HG02642 (cell line): ENCODE data around the gene HAT1.
"Not testable (repeated sequence)": the region's sequence is repeated elsewhere in the genome, so short reads cannot be mapped to it uniquely, and the experiment has no call there.

ENCODE experiments used
- ATAC-seq: cut with Tn5 transposase; IDR thresholded peaks from one replicate; pipeline ENCODE4 v1.9.1; 2021; ENCODE audit warnings: mild to moderate bottlenecking; ENCODE audit not compliant: unreplicated experiment, poor library complexity

HAT1 gene

GRCh38 chr2:171922230-171923022 lies at the start of gene HAT1:
Gene HAT1, plus strand, starts transcription at chr2:171922461. Its CDS starts 40 bp downstream, at chr2:171922501.
- ATAC-seq, result peak; percentile 99

GRCh38 chr2:171874517-171874916 lies 47.7 kb upstream of the HAT1 start:
- no peak for ATAC-seq

DNA sequence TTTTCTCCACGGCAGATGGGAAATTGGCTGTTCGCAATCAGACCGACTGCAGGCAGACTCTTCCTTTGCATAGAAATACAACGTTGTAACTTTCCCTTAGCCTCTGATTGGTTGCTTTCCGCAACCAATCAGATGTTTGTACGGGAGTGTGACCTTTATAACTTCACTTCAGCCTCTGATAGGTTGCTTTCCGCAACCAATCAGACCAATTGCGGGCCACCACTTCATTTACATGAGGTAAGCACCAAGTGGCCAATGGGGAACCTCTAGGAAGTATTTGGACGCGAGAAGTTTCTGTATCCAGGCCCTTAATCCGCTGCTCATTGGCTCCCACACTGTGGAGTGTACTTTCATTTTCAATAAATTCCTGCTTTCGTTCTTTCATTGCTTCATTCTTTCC lies 47.3 kb upstream of the HAT1 start:
- no peak for ATAC-seq

- ATAC-seq, result no peak
These were observed 43.7 kb upstream of the HAT1 start for GRCh38 chr2:171878481-171878993.

- no peak for ATAC-seq
These were observed 42.4 kb upstream of the HAT1 start for GRCh38 chr2:171879865-171880264.

DNA sequence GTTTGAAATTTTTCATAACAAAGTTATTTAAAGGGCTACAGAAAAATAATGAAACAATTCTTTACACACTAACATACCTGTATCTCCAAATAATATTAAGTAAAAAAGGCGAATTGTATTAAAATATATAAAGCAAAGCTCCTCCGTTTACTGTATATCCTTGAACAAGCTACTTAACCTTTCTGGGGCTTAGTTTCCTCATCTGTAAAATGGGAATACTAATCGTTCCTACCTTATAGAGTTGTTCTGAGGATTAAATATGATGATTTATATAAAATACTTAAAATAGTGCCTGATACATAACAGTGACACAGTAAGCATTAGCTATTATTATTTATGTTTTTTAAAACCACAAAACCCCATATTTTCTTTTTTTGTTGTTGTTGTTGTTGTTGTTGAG lies 41.5 kb upstream of the HAT1 start:
- ATAC-seq, result no peak

DNA sequence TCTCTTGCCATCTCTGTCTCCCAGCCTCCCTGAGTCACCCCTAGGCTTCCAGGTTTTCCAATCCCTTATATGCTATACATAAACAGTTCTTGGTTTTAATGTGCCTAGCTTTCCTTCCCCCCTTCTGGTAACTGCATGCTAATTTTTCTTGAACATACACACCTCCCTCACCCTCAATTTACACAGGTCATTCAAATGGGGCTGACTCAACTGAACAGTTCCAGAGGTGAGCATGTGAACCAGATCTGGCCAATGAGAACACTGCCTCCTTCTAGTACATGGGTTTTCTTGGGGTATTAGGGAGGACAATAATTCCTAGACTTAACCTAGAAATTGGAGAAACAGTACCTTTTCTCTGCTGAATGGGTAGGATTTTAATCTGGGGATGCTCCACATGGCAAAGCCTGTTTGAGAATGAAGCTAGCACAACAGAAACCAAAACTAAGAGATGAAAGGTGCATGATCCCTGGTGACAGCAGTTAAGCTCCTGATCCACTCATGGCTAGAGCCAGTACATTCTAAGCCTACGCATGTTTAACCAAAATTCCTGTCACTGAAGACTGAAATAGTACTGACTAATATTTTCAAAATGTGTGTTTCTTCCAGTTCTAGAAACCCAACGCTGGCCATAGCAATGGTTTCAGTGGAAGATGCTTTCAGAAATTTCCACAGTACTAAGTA lies 40.0 kb upstream of the HAT1 start:
- peak; percentile 58 for ATAC-seq

- no peak for ATAC-seq
These were observed 38.9 kb upstream of the HAT1 start for GRCh38 chr2:171883275-171883893.

- no peak for ATAC-seq
These were observed 32.9 kb upstream of the HAT1 start for GRCh38 chr2:171889333-171889732.

DNA sequence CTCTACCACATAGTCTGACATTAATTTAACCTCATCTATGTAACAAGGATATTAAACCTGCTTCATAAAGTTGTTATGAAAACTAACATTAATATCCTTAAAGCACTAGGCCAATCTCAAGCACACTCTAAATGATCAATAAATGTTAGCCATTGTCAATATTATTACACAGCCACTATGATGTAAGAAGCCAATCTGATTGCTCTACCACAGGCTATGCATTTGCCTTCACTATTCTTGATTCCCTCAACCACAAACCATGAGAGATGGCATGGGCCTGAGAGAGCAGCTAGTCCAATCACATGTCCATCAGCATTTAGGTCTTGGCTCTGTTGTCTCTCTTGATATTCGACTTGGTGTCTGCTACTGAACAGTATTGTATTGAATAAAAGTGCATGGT lies 32.5 kb upstream of the HAT1 start:
- ATAC-seq, result no peak

DNA sequence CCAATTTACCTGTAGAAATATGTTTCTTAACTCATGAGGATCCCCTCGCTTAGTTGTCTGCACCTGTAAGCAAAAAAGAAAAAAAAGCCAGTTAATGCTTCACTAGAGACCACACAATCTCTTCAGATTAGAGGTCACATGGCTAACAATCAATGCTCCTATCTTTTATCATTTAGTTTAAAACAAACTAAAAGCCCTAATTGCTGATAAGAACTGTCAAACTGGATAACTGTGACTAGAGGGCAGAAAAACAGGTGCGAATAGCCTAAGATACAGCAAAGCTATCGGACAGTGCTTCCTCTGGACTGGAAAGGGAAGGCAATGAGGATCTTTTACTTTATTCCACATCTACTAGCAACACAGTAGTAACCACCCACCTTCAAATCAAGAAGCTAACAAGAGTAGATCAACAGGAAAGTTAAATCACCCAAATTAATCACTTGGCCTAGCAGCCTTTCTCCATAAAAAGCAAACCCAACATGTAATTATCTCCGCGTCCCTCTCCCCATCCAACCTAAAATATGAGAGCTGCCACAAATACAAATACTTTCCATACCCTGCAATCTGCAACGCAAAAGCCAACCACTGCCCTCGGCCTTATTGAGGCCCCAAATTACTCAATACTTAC lies 29.0 kb upstream of the HAT1 start:
- no peak for ATAC-seq

- peak; percentile 96 for ATAC-seq
These were observed 28.2 kb upstream of the HAT1 start, which contains the start of gene SLC25A12 for GRCh38 chr2:171893824-171894611. Gene SLC25A12, minus strand, starts transcription at chr2:171894244. Its CDS starts 30 bp downstream, at chr2:171894214.

DNA sequence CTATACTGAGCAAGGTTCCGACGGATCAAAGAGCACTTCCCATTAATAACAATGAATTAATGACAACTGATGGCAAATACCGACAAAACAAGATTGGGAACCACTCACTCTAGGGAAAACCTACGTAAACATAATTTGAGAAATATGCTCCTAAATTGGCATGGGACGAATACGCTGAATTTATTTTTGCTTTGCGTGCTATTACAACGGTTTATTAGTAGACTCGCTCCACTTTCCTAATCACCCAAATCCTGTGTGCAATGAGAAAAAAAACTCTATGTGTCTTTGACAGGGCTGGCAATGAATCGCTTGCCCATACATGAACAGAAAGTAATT lies 27.7 kb upstream of the HAT1 start:
- no peak for ATAC-seq

- ATAC-seq, result no peak
These were observed 26.5 kb upstream of the HAT1 start for GRCh38 chr2:171895786-171896185.

DNA sequence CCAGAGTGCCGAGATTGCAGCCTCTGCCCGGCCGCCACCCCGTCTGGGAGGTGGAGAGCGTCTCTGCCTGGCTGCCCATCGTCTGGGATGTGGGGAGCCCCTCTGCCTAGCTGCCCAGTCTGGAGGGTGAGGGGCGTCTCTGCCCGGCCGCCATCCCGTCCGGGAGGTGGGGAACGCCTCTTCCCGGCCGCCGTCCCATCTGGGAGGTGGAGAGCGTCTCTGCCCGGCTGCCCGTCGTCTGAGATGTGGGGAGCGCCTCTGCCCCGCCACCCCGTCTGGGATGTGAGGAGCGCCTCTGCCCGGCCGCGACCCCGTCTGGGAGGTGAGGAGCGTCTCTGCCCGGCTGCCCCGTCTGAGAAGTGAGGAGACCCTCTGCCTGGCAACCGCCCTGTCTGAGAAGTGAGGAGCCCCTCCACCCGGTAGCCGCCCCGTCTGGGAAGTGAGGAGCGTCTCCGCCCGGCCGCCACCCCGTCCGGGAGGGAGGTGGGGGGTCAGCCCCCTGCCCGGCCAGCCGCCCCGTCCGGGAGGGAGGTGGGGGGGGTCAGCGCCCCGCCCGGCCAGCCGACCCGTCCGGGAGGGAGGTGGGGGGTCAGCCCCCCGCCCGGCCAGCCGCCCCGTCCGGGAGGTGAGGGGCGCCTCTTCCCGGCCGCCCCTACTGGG lies 22.5 kb upstream of the HAT1 start:
- ATAC-seq, result not testable (repeated sequence)

- no peak for ATAC-seq
These were observed 19.3 kb upstream of the HAT1 start for GRCh38 chr2:171902840-171903420.

GRCh38 chr2:171908235-171908634 lies 14.0 kb upstream of the HAT1 start:
- ATAC-seq, result no peak

DNA sequence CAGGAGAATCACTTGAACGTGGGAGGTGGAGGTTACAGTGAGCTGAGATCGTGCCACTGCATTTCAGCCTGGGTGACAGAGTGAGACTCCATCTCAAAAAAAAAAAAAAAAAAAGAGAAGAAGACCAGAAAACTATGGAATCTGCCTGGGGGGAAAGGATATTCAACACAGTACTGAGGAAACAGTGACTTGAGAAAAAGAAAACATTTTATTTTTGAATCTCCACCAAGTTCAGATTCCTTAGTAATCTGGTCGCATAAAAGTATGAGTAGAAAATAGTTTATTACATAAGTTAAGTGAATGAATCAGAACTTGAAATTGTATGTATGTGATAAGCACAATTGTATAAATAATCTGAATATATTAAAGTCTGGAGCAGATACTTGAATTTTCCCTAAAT lies 13.0 kb upstream of the HAT1 start:
- ATAC-seq, result no peak

GRCh38 chr2:171910494-171910893 lies 11.8 kb upstream of the HAT1 start:
- ATAC-seq, result no peak
